Measurements from ENCODE around the gene WWOX.

WWOX gene

DNA sequence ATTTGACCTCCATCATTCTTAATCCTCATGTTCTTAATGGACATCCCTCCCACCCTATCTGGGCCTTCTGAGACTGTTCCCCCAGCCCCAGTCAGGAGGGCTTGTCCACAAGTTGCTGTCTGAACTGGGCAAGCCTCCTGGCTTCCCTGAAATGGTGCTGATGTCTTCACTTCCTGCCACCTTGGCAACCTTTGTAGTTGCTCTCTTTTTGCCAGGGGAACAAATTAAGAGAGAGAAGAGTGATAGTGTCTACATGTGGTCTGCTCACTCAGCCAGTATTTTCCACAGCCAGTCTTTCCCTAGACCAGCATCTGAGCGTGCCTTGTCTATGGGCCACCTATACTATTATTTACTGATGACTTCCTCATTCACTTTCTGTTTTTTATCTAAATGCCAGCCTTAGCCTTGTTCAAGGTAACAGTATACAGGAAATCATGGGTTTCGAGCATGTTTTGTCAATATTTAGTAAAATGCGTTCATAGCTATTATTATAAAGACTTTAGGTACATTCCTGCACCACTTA lies 791.0 kb downstream of the WWOX start:
- Histone ChIP-seq H3K27me3 (replicated peaks; ENCODE audit: control insufficient read depth, insufficient read depth, low read length) (no peaks in the 10 kb centered on the region; the same call in 1 of the 2 replicates), H3K4me3 (replicated peaks; ENCODE audit: low read depth, low read length) (no peak overlapping the region), H3K36me3 (ENCODE audit: control insufficient read depth, insufficient read depth, low read length) (no peaks in the 10 kb centered on the region)
- no peak for DNase-seq (ENCODE audit: extremely low read depth, insufficient read length)
- TF ChIP-seq CTCF (IDR thresholded peaks at IDR 0.05; ENCODE audit: insufficient read depth, low read length, poor library complexity, severe bottlenecking), result no peak

DNA sequence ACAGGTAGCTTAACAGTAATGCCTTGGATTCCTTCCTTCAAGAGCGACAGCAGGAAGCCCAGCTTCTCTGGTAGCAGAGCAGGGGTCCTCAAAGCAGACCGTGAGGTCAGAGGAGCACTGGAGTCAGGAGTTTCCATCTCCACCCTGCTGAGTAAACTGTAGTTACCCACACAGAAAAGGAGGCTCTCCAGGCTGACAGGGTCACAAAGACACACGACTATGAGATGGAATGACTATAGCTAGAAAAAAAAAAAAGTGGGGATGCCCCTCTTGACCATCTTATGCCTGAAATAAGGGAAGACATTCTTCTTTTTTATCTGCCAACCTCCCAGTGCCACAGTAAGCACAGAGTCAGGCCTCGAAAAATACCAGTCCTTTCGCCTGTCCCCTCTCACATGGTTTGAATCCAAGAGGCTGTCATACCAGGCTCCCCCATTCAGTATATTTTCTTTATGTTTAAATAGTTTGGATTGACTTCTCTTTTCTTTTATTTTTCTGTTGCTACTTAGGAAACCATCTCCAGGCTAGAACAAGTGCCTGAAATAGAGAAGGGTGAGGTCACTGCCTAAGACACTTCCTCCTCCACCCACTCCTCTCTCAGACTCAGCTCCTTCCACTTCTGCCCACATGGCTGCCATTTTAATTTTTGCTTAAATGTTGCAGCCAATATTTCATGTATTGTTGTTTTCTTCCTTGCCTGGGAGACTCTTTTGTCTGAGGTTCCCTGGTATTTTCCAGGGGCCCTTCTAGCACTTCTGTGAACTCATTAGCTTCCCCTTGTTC lies 793.7 kb downstream of the WWOX start:
- H3K27me3 ChIP-seq (replicated peaks; ENCODE audit: control insufficient read depth, insufficient read depth, low read length), result no peaks in the 10 kb centered on the region; the same call in 1 of the 2 replicates
- no peak overlapping the region for H3K4me3 ChIP-seq (replicated peaks; ENCODE audit: low read depth, low read length)
- no peak for TF ChIP-seq CTCF (IDR thresholded peaks at IDR 0.05; ENCODE audit: insufficient read depth, low read length, poor library complexity, severe bottlenecking)
- no peak for DNase-seq (ENCODE audit: extremely low read depth, insufficient read length)
- no peaks in the 10 kb centered on the region for H3K36me3 ChIP-seq (ENCODE audit: control insufficient read depth, insufficient read depth, low read length)

- Histone ChIP-seq H3K4me3 (replicated peaks; ENCODE audit: low read depth, low read length) (no peak overlapping the region), H3K36me3 (ENCODE audit: control insufficient read depth, insufficient read depth, low read length) (no peaks in the 10 kb centered on the region), H3K27me3 (replicated peaks; ENCODE audit: control insufficient read depth, insufficient read depth, low read length) (no peaks in the 10 kb centered on the region; the same call in 1 of the 2 replicates)
- TF ChIP-seq CTCF (IDR thresholded peaks at IDR 0.05; ENCODE audit: insufficient read depth, low read length, poor library complexity, severe bottlenecking), result no peak
- no peak for DNase-seq (ENCODE audit: extremely low read depth, insufficient read length)
Measured at GRCh38 chr16:78894886-78895285, 795.4 kb downstream of the WWOX start.

GRCh38 chr16:78895681-78896080 lies 796.2 kb downstream of the WWOX start:
- no peak overlapping the region for H3K4me3 ChIP-seq (replicated peaks; ENCODE audit: low read depth, low read length)
- no peaks in the 10 kb centered on the region for H3K36me3 ChIP-seq (ENCODE audit: control insufficient read depth, insufficient read depth, low read length)
- no peak for DNase-seq (ENCODE audit: extremely low read depth, insufficient read length)
- TF ChIP-seq CTCF (IDR thresholded peaks at IDR 0.05; ENCODE audit: insufficient read depth, low read length, poor library complexity, severe bottlenecking), result no peak
- H3K27me3 ChIP-seq (replicated peaks; ENCODE audit: control insufficient read depth, insufficient read depth, low read length), result no peaks in the 10 kb centered on the region; the same call in 1 of the 2 replicates

DNA sequence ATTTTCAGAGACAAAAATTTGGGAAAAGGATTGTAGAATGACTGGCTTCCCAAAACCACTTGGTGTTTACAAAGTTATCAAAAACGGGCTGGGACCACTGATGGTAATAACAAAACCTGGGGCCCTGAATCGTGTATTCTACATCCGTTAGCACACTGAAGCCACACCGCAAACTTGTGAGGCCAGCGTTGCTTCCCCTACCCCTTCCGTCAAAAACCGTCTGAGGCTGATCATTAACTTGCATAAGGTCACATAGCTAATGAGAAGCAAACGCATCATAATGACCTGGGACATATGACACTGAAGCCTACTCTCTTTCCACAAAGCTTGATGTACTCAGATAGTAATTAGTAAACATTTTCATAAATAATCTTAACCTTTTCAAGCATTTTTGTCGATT lies 796.8 kb downstream of the WWOX start:
- Histone ChIP-seq H3K36me3 (ENCODE audit: control insufficient read depth, insufficient read depth, low read length) (no peaks in the 10 kb centered on the region), H3K4me3 (replicated peaks; ENCODE audit: low read depth, low read length) (no peak overlapping the region)
- no peak for TF ChIP-seq CTCF (IDR thresholded peaks at IDR 0.05; ENCODE audit: insufficient read depth, low read length, poor library complexity, severe bottlenecking)

More for the DNA sequence above, 796.8 kb downstream of the WWOX start:
- no peak for DNase-seq (ENCODE audit: extremely low read depth, insufficient read length)
- H3K27me3 ChIP-seq (replicated peaks; ENCODE audit: control insufficient read depth, insufficient read depth, low read length), result no peaks in the 10 kb centered on the region; the same call in 1 of the 2 replicates
